Measurements from ENCODE around the gene TMC2. TPM values are rescaled to one million over a fixed set of nuclear protein-coding genes. Genes with fewer than 3 reads are reported as not detected.

TMC2 gene
- total RNA-seq, 3 donors from 2014 or later: 0.15 to 0.96 (median 0.33) TPM

DNA sequence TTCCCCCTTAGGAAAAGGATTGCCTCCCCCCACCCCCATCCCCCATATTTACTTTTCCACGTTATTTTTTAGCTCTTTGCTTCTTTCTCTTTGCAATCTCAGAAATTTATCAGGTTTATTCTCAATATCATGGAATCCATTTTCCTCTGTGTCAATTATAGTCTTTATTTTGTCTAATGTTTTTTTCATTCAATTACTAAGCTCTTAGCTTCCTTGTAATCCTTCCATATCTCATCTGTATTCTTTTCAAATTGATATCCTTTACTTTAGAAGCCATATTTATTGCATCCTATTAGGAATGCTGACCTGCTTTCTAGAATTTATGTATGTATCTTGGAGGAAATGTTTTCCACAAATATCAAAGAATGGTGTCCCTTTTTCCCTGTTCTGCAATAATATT is 39.3 kb downstream of the TMC2 start:
- no peak overlapping the region for H3K4me3 ChIP-seq
- DNase-seq (ENCODE audit: low spot score in 2 of 2): no peak
- H3K4me1 ChIP-seq: no peaks in the 10 kb centered on the region
- intact Hi-C loops (cut with DNase I; ENCODE audit: low total_unique reads): no loop called here
- peaks cover 0 to 9% of the 10 kb centered on the region in 2 donors for H3K27me3 ChIP-seq
- no peak overlapping the region for H3K27ac ChIP-seq
- no peaks in the 10 kb centered on the region for H3K9me3 ChIP-seq
- TF ChIP-seq CTCF (IDR thresholded peaks at IDR 0.05): no peak
- no peak for TF ChIP-seq POLR2A (IDR thresholded peaks at IDR 0.05)
- no peak for TF ChIP-seq POLR2AphosphoS5 (IDR thresholded peaks at IDR 0.05)
- H3K36me3 ChIP-seq: no peaks in the 10 kb centered on the region

GRCh38 chr20:2576317-2576727 is 39.9 kb downstream of the TMC2 start:
- no peak overlapping the region for H3K27ac ChIP-seq
- DNase-seq (ENCODE audit: low spot score in 2 of 2): no peak
- H3K4me1 ChIP-seq: no peaks in the 10 kb centered on the region
- no peaks in the 10 kb centered on the region for H3K36me3 ChIP-seq
- intact Hi-C loops (cut with DNase I; ENCODE audit: low total_unique reads): no loop called here
- no peaks in the 10 kb centered on the region for H3K9me3 ChIP-seq
- H3K27me3 ChIP-seq: peaks cover 0 to 9% of the 10 kb centered on the region in 2 donors
- TF ChIP-seq POLR2A (IDR thresholded peaks at IDR 0.05) (no peak), CTCF (IDR thresholded peaks at IDR 0.05) (no peak), POLR2AphosphoS5 (IDR thresholded peaks at IDR 0.05) (no peak)
- H3K4me3 ChIP-seq: no peak overlapping the region

DNA sequence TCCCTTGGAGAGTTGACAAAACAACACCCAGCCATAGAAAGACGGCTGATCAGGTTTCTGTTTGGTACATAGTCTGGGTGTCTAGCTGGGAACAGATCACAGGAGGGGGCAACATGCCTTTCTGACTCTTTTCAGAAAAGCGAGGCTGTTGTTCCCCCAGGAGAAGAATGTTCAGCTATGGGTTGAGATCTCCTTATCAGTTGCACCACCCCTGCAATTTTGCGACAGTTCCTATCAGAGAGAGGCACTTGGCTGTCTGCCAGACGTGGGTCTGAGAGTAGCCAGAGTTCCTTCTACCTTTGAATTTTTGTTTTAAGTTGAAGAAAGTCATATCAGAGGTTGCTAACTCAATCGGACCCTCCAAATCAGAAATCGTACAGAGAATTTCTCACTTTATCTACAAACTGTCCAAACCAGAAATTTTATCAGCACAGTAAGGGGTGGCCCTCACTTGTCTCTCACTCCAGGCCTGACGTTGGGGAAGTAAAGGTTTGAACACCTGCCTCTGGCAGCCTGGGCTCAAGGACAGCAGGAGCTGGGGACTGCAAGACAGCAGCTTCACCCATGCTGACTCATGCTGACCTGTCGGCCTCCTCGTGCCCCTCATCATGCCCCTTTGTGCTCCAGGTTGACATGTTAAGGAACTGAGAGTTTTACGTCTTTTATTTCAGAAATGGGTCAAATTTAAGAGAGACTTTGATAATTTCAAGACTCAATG is 42.3 kb downstream of the TMC2 start:
- no peak for TF ChIP-seq CTCF (IDR thresholded peaks at IDR 0.05)
- TF ChIP-seq POLR2A (IDR thresholded peaks at IDR 0.05): no peak
- no peak for TF ChIP-seq POLR2AphosphoS5 (IDR thresholded peaks at IDR 0.05)
- intact Hi-C loops (cut with DNase I; ENCODE audit: low total_unique reads): no loop called here

GRCh38 chr20:2585811-2586210 is 49.4 kb downstream of the TMC2 start:
- Histone ChIP-seq H3K27me3 (no peaks in the 10 kb centered on the region), H3K9me3 (no peaks in the 10 kb centered on the region), H3K36me3 (no peaks in the 10 kb centered on the region), H3K27ac (no peak overlapping the region), H3K4me3 (no peak overlapping the region), H3K4me1 (no peaks in the 10 kb centered on the region)
- TF ChIP-seq POLR2AphosphoS5 (IDR thresholded peaks at IDR 0.05) (no peak), CTCF (IDR thresholded peaks at IDR 0.05) (no peak), POLR2A (IDR thresholded peaks at IDR 0.05) (no peak)
- no peak for DNase-seq (ENCODE audit: low spot score in 2 of 2)
- intact Hi-C loops (cut with DNase I; ENCODE audit: low total_unique reads): loop anchor here (5.0 kb wide), 1 partner anchor 1126 kb away; the partner anchor contains the start of gene SIGLEC1

More for the DNA sequence above, 42.3 kb downstream of the TMC2 start:
- no peaks in the 10 kb centered on the region for H3K4me1 ChIP-seq
- no peak overlapping the region for H3K4me3 ChIP-seq
- no peaks in the 10 kb centered on the region for H3K9me3 ChIP-seq
- no peaks in the 10 kb centered on the region for H3K36me3 ChIP-seq
- no peak overlapping the region for H3K27ac ChIP-seq
- no peak for DNase-seq (ENCODE audit: low spot score in 2 of 2)
- H3K27me3 ChIP-seq: peaks cover 0 to 9% of the 10 kb centered on the region in 2 donors

DNA sequence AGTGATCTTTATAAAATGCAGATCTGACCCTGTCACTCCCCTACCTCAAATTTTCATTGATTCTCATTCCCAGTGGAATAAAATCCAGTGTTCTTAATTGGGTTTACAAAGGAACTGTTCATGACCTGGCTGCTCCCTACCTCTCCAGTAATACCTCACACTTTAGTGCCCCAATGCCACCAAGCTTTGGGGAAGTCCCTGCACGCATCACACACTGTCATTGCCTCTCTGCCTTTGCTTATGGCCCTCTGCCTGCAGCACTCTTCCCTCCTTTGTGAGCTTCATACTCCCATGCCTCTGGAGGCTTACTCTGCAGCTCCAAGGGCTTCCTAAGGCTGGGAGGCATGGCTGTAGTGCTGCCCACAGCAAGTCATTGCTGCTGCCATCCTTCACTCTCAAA is 57.4 kb downstream of the TMC2 start:
- TF ChIP-seq POLR2AphosphoS5 (IDR thresholded peaks at IDR 0.05) (no peak), CTCF (IDR thresholded peaks at IDR 0.05) (no peak), POLR2A (IDR thresholded peaks at IDR 0.05) (no peak)
- Histone ChIP-seq H3K27ac (no peak overlapping the region), H3K4me3 (no peak overlapping the region), H3K36me3 (no peaks in the 10 kb centered on the region), H3K9me3 (no peaks in the 10 kb centered on the region), H3K4me1 (no peaks in the 10 kb centered on the region), H3K27me3 (peaks cover 0 to 5% of the 10 kb centered on the region in 2 donors)
- intact Hi-C loops (cut with DNase I; ENCODE audit: low total_unique reads): loop anchor here (10.0 kb wide), 1 partner anchor 1621 kb away; no protein-coding TSS in a partner anchor
- no peak for DNase-seq (ENCODE audit: low spot score in 2 of 2)

All from breast epithelium (tissue), 4 donors.